HG02642 (cell line): ENCODE measurements around the gene SUGCT.

ENCODE experiments used
- ATAC-seq: cut with Tn5 transposase; IDR thresholded peaks from one replicate; pipeline ENCODE4 v1.9.1; 2021; ENCODE audit warnings: mild to moderate bottlenecking; ENCODE audit not compliant: unreplicated experiment, poor library complexity

The SUGCT gene

GRCh38 chr7:40698921-40699260 lies 564.1 kb downstream of the SUGCT start:
- no peak for ATAC-seq

- ATAC-seq, result no peak
Measured at GRCh38 chr7:40700653-40701421, 566.0 kb downstream of the SUGCT start.

GRCh38 chr7:40701836-40702551 lies 567.2 kb downstream of the SUGCT start:
- no peak for ATAC-seq

GRCh38 chr7:40704172-40704571 lies 569.4 kb downstream of the SUGCT start:
- ATAC-seq, result no peak

GRCh38 chr7:40706829-40707228 lies 572.0 kb downstream of the SUGCT start:
- ATAC-seq, result no peak

GRCh38 chr7:40709062-40709964 lies 574.5 kb downstream of the SUGCT start:
- no peak for ATAC-seq

GRCh38 chr7:40711706-40712105 lies 576.9 kb downstream of the SUGCT start:
- no peak for ATAC-seq

- no peak for ATAC-seq
Measured at GRCh38 chr7:40714363-40715052, 579.7 kb downstream of the SUGCT start.

GRCh38 chr7:40715053-40715430 lies 580.2 kb downstream of the SUGCT start:
- no peak for ATAC-seq

GRCh38 chr7:40716052-40716451 lies 581.2 kb downstream of the SUGCT start:
- ATAC-seq, result no peak

GRCh38 chr7:40717242-40717641 lies 582.4 kb downstream of the SUGCT start:
- peak; percentile 82 for ATAC-seq

- no peak for ATAC-seq
Measured at GRCh38 chr7:40720416-40720815, 585.6 kb downstream of the SUGCT start.

- ATAC-seq, result no peak
Measured at GRCh38 chr7:40721342-40721949, 586.6 kb downstream of the SUGCT start.

- no peak for ATAC-seq
Measured at GRCh38 chr7:40722242-40722641, 587.4 kb downstream of the SUGCT start.

GRCh38 chr7:40723829-40724228 lies 589.0 kb downstream of the SUGCT start:
- ATAC-seq, result no peak

GRCh38 chr7:40726559-40726958 lies 591.8 kb downstream of the SUGCT start:
- ATAC-seq, result no peak

GRCh38 chr7:40733114-40733513 lies 598.3 kb downstream of the SUGCT start:
- ATAC-seq, result no peak

GRCh38 chr7:40733578-40733977 lies 598.8 kb downstream of the SUGCT start:
- no peak for ATAC-seq

- no peak for ATAC-seq
Measured at GRCh38 chr7:40739257-40739656, 604.5 kb downstream of the SUGCT start.

- ATAC-seq, result no peak
Measured at GRCh38 chr7:40742270-40742669, 607.5 kb downstream of the SUGCT start.
